ENCODE results near the gene NCKAP5. TPM values are rescaled to one million over a fixed set of nuclear protein-coding genes. Genes with fewer than 3 reads are reported as not detected.

The NCKAP5 gene
- total RNA-seq, result 9.2 and 14.4 TPM in 2 replicates

DNA sequence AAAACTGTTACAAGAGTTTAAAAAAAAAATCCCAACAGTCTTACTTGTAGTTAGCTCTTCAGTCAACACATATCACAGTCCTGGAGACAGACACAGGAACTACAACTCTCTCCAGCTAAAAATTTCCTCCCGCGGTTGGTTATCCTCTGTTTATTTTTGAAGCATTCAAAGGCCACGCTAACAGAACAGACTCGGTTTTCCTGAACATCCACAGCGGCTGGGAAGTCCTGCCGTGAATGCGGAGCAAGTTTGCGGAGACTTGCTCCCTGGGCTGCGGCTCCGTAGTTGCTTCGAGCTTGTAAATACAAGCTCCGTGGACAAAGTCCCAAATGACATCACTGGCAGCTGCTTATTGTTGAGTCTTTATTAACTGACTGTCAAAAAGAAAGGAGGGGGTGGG lies at the start of gene NCKAP5:
Gene NCKAP5 (minus strand): TSS at position 292 of the 400 bp plus-strand sequence. CDS start 50,937 bp downstream, outside the sequence.

DNA sequence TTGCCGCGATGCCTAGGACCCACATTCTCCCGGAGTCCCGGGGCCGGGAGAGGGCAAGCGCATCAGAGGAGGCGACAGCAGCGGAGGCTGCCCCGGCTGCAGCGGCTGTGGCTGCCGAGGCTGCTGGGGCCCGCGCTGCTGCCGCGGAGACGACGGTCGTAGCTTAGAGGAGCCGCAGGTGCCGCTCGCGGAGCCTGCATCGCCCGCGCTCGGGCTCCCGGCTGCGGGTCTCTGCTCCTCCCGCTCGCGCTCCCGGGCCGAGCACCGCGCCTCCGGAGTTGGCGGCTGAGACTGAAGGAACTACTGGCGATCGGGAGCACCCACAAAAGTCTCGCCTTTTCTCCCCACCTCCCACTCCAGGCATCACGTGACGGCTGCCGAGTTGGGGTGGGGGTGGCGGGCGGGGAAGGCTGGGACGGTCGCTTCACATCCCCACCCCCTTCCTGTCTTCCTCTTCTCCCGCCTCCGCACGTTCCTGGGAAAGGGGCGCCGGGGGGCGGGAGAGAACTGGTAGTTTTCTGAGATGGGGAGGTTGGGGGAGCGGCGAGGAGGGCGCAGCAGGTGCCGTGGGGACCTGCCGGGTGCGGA lies 898.3 kb downstream of the NCKAP5 start, which contains the start of gene LYPD1:
Gene LYPD1 (minus strand): TSS at position 298 of the 588 bp plus-strand sequence. CDS start 273 bp downstream, at position 25.

Data from smooth muscle cell of the umbilical artery (primary cell).